PC-3 (cell line): ENCODE results near the gene SCFD1. TPM values are rescaled to one million over a fixed set of nuclear protein-coding genes. Genes with fewer than 3 reads are reported as not detected.
A peak's percentile ranks its signal among the peaks of the same experiment; 100 is the strongest.

Source experiments
- ATAC-seq: fragments of 200-7000 bp; cut with Tn5 transposase; 2 replicates; pipeline ENCODE4 v1.9.1; 2020; ENCODE audit warnings: mild to moderate bottlenecking, moderate library complexity
- BruUV-seq: library from RNA; stranded (reverse); fragments of 400-500 nt; replicated peaks from 2 replicates; lab custom pipeline; 2021; lab: Mats Ljungman, UMichigan
- CTCF ChIA-PET: fragments of 300-600 bp; sonication (Branson Sonifier 250); formaldehyde crosslinking; loops from one replicate; lab custom pipeline; 2022; ENCODE audit warnings: antibody characterized with exemption; lab: Charles Lee
- POLR2A ChIA-PET: fragments of 300-600 bp; sonication (Branson Sonifier 250); formaldehyde crosslinking; loops from one replicate; lab custom pipeline; 2022; ENCODE audit warnings: antibody characterized with exemption; ENCODE audit not compliant: unreplicated experiment; lab: Charles Lee
- DNase-seq: peaks from one replicate; pipeline ENCODE4 v3.0.0-alpha.2; 2015
- H2AFZ ChIP-seq: fragments of 300-600 bp; sonication (generic); 2 replicates; pipeline ENCODE4 v1.6.0; 2016; ENCODE audit warnings: antibody characterized with exemption, low read length
- H3F3A ChIP-seq: fragments of 300-600 bp; sonication (generic); one replicate; pipeline ENCODE4 v1.6.0; 2017; ENCODE audit warnings: antibody characterized with exemption, low read length, control low read depth, mild to moderate bottlenecking; ENCODE audit not compliant: unreplicated experiment
- H3K27ac ChIP-seq: fragments of 300-600 bp; sonication (generic); 2 replicates; pipeline ENCODE4 v1.5.1; 2016; ENCODE audit warnings: mild to moderate bottlenecking, low read length
- H3K27me3 ChIP-seq: fragments of 300-600 bp; sonication (generic); 2 replicates; pipeline ENCODE4 v1.6.1; 2016; ENCODE audit warnings: low read length, mixed read lengths
- H3K36me3 ChIP-seq: fragments of 300-600 bp; sonication (generic); 2 replicates; pipeline ENCODE4 v1.6.1; 2016; ENCODE audit warnings: low read depth, mixed run types, low read length, mixed read lengths
- H3K4me1 ChIP-seq: fragments of 300-600 bp; sonication (generic); 2 replicates; pipeline ENCODE4 v1.5.1; 2016; ENCODE audit warnings: low read length; ENCODE audit not compliant: insufficient read depth
- H3K4me2 ChIP-seq: fragments of 300-600 bp; sonication (generic); 2 replicates; pipeline ENCODE4 v1.6.0; 2016; ENCODE audit warnings: low read length
- H3K4me3 ChIP-seq: fragments of 300-600 bp; sonication (generic); 2 replicates; pipeline ENCODE4 v1.5.1; 2016; ENCODE audit warnings: mild to moderate bottlenecking, low read length, mixed read lengths
- H3K79me2 ChIP-seq: fragments of 300-600 bp; sonication (generic); 2 replicates; pipeline ENCODE4 v1.6.1; 2017; ENCODE audit warnings: low read length, mixed read lengths
- H3K9ac ChIP-seq: fragments of 300-600 bp; sonication (generic); 2 replicates; pipeline ENCODE4 v1.6.0; 2016; ENCODE audit warnings: mild to moderate bottlenecking, low read length
- H3K9me2 ChIP-seq: fragments of 300-600 bp; sonication (generic); replicated peaks from 2 replicates; pipeline ENCODE4 v1.6.1; 2016; ENCODE audit warnings: mixed run types, low read length, mixed read lengths
- H3K9me3 ChIP-seq: fragments of 300-600 bp; sonication (generic); 2 replicates; pipeline ENCODE4 v1.6.1; 2016; ENCODE audit warnings: low read length, mixed read lengths
- H4K20me1 ChIP-seq: fragments of 300-600 bp; sonication (generic); 2 replicates; pipeline ENCODE4 v1.6.1; 2016; ENCODE audit warnings: low read length, mixed read lengths
- EZH2 ChIP-seq: fragments of 300-600 bp; sonication (generic); IDR thresholded peaks from one replicate; pipeline ENCODE4 v1.6.1; 2017; ENCODE audit warnings: antibody characterized with exemption, mild to moderate bottlenecking, low read length; ENCODE audit not compliant: unreplicated experiment
- EZH2phosphoT487 ChIP-seq: fragments of 300-600 bp; sonication (generic); IDR thresholded peaks from 2 replicates; pipeline ENCODE4 v1.6.1; 2018; ENCODE audit warnings: mild to moderate bottlenecking, antibody characterized with exemption, low read length, borderline replicate concordance
- intact Hi-C: fragments of 100-400 bp; cut with micrococcal nuclease; formaldehyde crosslinking; loops from 2 replicates; pipeline ENCODE4 v1.9.0; 2023
- total RNA-seq: library from RNA; depleted of rRNA; stranded (reverse); fragments of >200 nt; gene quantifications from 2 replicates; pipeline ENCODE4 v1.2.3, GENCODE V29; 2014; rRNA removed
- TF ChIP-seq, protein P1 (sequence below): fragments of 300-600 bp; sonication (generic); conservative IDR thresholded peaks from 2 replicates; pipeline ENCODE4 v1.5.1; 2017; ENCODE audit warnings: antibody characterized with exemption, low read depth, mild to moderate bottlenecking, low read length

SCFD1 gene
- total RNA-seq, 1 experiment from 2014 or later = 72.3 TPM

- H3K4me3 ChIP-seq = no peak overlapping the region
- ATAC-seq (peak; percentile 97), DNase-seq (peak; percentile 89)
- TF ChIP-seq EZH2phosphoT487 = no peak
- no peak for TF ChIP-seq EZH2
- TF ChIP-seq, protein P1, sequence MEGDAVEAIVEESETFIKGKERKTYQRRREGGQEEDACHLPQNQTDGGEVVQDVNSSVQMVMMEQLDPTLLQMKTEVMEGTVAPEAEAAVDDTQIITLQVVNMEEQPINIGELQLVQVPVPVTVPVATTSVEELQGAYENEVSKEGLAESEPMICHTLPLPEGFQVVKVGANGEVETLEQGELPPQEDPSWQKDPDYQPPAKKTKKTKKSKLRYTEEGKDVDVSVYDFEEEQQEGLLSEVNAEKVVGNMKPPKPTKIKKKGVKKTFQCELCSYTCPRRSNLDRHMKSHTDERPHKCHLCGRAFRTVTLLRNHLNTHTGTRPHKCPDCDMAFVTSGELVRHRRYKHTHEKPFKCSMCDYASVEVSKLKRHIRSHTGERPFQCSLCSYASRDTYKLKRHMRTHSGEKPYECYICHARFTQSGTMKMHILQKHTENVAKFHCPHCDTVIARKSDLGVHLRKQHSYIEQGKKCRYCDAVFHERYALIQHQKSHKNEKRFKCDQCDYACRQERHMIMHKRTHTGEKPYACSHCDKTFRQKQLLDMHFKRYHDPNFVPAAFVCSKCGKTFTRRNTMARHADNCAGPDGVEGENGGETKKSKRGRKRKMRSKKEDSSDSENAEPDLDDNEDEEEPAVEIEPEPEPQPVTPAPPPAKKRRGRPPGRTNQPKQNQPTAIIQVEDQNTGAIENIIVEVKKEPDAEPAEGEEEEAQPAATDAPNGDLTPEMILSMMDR = no peak
- no peaks in the 10 kb centered on the region for H3K36me3 ChIP-seq
- H3K27ac ChIP-seq = peak overlapping the region; percentile 8; the same call in 1 of the 2 replicates
- peaks cover 17% of the 10 kb centered on the region for H3K4me1 ChIP-seq
- BruUV-seq = no TSS peak
- ChIA-PET CTCF (interaction anchor here (0.6 kb wide), 1 partner anchor 122 kb away, joined by 4 read pairs; no protein-coding TSS in a partner anchor), POLR2A (interaction anchor here (0.6 kb wide), 1 partner anchor 558 kb away, joined by 4 read pairs; no protein-coding TSS in a partner anchor)
- no peaks in the 10 kb centered on the region for H3K9me2 ChIP-seq
- peak overlapping the region; percentile 17 for H3K4me2 ChIP-seq
- no peak overlapping the region for H3K9ac ChIP-seq
- peaks cover 26% of the 10 kb centered on the region for H3K27me3 ChIP-seq
- H3F3A ChIP-seq = no peaks in the 10 kb centered on the region
- H3K9me3 ChIP-seq = no peaks in the 10 kb centered on the region
- intact Hi-C loops = no loop called here
- no peaks in the 10 kb centered on the region for H3K79me2 ChIP-seq
- H2AFZ ChIP-seq = no peak overlapping the region
- H4K20me1 ChIP-seq = no peaks in the 10 kb centered on the region
Observed at GRCh38 chr14:30779210-30779609, 157.1 kb downstream of the SCFD1 start.

Other genes starting within 250 kb of the SCFD1 start
- 27.8 and 32.8 TPM in 2 replicates for gene G2E3, start 63.2 kb upstream of the SCFD1 start, total RNA-seq